PC-3 (cell line): ENCODE results near the gene ADAM12.

Source experiments
- CTCF ChIP-seq: fragments of 300-600 bp; sonication (generic); conservative IDR thresholded peaks from 2 replicates; pipeline ENCODE4 v1.5.1; 2017; ENCODE audit warnings: antibody characterized with exemption, low read depth, mild to moderate bottlenecking, low read length
- EZH2 ChIP-seq: fragments of 300-600 bp; sonication (generic); IDR thresholded peaks from one replicate; pipeline ENCODE4 v1.6.1; 2017; ENCODE audit warnings: antibody characterized with exemption, mild to moderate bottlenecking, low read length; ENCODE audit not compliant: unreplicated experiment

GRCh38 chr10:126321440-126321839 lies 66.8 kb downstream of the ADAM12 start:
- TF ChIP-seq CTCF (no peak), EZH2 (no peak)
